ENCODE measurements around the gene PAPSS1. TPM values are rescaled to one million over a fixed set of nuclear protein-coding genes. Genes with fewer than 3 reads are reported as not detected.

Gene PAPSS1
- total and polyA plus RNA-seq, 10 of the 15 experiments (the other 5 are each of a cell fraction or from before 2014, with no cell fraction given) = 22.6 to 73.0 (median 30.6) TPM

DNA sequence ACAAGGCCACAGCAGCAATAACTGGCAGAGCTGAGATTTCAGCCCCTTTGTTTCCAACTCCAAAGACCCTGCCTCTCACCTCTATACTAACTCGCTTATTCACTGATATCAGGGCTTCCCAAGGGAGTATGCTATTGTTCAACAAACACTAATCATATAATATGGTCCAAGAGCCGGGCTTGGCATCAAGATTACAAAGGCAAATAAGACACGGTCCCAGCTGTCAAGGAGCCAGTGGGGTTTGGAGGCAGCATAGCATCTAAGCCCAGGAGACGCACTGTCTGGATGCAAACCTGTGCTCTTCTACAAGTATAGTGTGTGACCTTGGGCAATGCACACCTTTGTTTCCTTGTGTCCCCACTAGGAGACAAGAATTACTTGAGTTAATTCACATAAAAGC, 28.7 kb downstream of the PAPSS1 start:
- in situ Hi-C loops (cut with MboI) (no loop called here), intact Hi-C loops (cut with micrococcal nuclease; ENCODE audit: unreplicated experiment) (no loop called here)
- FAIRE-seq (no peak), DNase-seq (ENCODE audit: low read depth, low spot score) (no peak), ATAC-seq (no peak)
- H3K4me3 ChIP-seq = no peak overlapping the region
- H3K4me1 ChIP-seq (ENCODE audit: control insufficient read depth, insufficient read depth, low read length) = no peaks in the 10 kb centered on the region
- H3K79me2 ChIP-seq (ENCODE audit: control insufficient read depth, insufficient read depth, low read length) = no peaks in the 10 kb centered on the region
- WGBS (ENCODE audit: insufficient coverage, insufficient replicate concordance, low lambda C conversion rate, missing lambda C conversion rate) = 100% methylated on average over 4 of the region's 4 CpGs
- no peaks in the 10 kb centered on the region for H3K27me3 ChIP-seq (replicated peaks in 1 of 2; ENCODE audit: control insufficient read depth in 2 of 2, insufficient read depth in 2 of 2, low read length in 1 of 2)
- SMC1A ChIA-PET (ENCODE audit: uncharacterized antibody, unreplicated experiment) = interaction anchor here (1.0 kb wide), 1 partner anchor 60 kb away, joined by 3 read pairs; no protein-coding TSS in a partner anchor
- RAD21 ChIA-PET (ENCODE audit: unreplicated experiment) = no interaction called here
- POLR2A ChIA-PET = no interaction called here
- TF ChIP-seq, protein P1, sequence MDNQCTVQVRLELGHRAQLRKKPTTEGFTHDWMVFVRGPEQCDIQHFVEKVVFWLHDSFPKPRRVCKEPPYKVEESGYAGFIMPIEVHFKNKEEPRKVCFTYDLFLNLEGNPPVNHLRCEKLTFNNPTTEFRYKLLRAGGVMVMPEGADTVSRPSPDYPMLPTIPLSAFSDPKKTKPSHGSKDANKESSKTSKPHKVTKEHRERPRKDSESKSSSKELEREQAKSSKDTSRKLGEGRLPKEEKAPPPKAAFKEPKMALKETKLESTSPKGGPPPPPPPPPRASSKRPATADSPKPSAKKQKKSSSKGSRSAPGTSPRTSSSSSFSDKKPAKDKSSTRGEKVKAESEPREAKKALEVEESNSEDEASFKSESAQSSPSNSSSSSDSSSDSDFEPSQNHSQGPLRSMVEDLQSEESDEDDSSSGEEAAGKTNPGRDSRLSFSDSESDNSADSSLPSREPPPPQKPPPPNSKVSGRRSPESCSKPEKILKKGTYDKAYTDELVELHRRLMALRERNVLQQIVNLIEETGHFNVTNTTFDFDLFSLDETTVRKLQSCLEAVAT (IDR thresholded peaks at IDR 0.05) = no peak
- no peak for TF ChIP-seq FOS (IDR thresholded peaks at IDR 0.05; ENCODE audit: borderline replicate concordance, extremely low read depth, insufficient read length)
- no peak for TF ChIP-seq BMI1 (IDR thresholded peaks at IDR 0.05; ENCODE audit: borderline replicate concordance)
- no peak for TF ChIP-seq NR2F1 (conservative IDR thresholded peaks at IDR 0.05)
- TF ChIP-seq CHD4 (IDR thresholded peaks at IDR 0.05) = no peak
- TF ChIP-seq, protein P2, sequence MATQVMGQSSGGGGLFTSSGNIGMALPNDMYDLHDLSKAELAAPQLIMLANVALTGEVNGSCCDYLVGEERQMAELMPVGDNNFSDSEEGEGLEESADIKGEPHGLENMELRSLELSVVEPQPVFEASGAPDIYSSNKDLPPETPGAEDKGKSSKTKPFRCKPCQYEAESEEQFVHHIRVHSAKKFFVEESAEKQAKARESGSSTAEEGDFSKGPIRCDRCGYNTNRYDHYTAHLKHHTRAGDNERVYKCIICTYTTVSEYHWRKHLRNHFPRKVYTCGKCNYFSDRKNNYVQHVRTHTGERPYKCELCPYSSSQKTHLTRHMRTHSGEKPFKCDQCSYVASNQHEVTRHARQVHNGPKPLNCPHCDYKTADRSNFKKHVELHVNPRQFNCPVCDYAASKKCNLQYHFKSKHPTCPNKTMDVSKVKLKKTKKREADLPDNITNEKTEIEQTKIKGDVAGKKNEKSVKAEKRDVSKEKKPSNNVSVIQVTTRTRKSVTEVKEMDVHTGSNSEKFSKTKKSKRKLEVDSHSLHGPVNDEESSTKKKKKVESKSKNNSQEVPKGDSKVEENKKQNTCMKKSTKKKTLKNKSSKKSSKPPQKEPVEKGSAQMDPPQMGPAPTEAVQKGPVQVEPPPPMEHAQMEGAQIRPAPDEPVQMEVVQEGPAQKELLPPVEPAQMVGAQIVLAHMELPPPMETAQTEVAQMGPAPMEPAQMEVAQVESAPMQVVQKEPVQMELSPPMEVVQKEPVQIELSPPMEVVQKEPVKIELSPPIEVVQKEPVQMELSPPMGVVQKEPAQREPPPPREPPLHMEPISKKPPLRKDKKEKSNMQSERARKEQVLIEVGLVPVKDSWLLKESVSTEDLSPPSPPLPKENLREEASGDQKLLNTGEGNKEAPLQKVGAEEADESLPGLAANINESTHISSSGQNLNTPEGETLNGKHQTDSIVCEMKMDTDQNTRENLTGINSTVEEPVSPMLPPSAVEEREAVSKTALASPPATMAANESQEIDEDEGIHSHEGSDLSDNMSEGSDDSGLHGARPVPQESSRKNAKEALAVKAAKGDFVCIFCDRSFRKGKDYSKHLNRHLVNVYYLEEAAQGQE (IDR thresholded peaks at IDR 0.05; ENCODE audit: low read depth, low read length) = no peak
- TF ChIP-seq MYB (IDR thresholded peaks at IDR 0.05; ENCODE audit: borderline replicate concordance, low read depth, low read length) = no peak
- no peak for TF ChIP-seq NFYB (IDR thresholded peaks at IDR 0.05; ENCODE audit: insufficient read depth, low read depth, low read length)
- CTCF ChIA-PET = no interaction called here
- no peak overlapping the region for H2AFZ ChIP-seq (ENCODE audit: control insufficient read depth, low read depth, low read length)
- no TSS peak for BruUV-seq (replicated peaks)
- H3K4me2 ChIP-seq (ENCODE audit: control insufficient read depth, insufficient read depth) = no peak overlapping the region
- H3K36me3 ChIP-seq (ENCODE audit: control insufficient read depth in 2 of 2, insufficient read depth in 2 of 2, low read length in 1 of 2) = peaks cover 0 to 7% of the 10 kb centered on the region in 2 experiments; a peak in 2 of 4 replicates
- no peaks in the 10 kb centered on the region for H4K20me1 ChIP-seq (ENCODE audit: control insufficient read depth, insufficient read depth)
- no peaks in the 10 kb centered on the region; the same call in 2 of the 3 replicates for H3K9me3 ChIP-seq (replicated peaks; ENCODE audit: control insufficient read depth, insufficient read depth, low read length)
- no peak overlapping the region for H3K27ac ChIP-seq (ENCODE audit: control insufficient read depth, insufficient read depth)
- no peak overlapping the region for H3K9ac ChIP-seq (ENCODE audit: control insufficient read depth, insufficient read depth, low read length)
